HG03103 (cell line): Measurements from ENCODE around the gene METTL26.
A peak's percentile ranks its signal among the peaks of the same experiment; 100 is the strongest.

ENCODE experiments used
- ATAC-seq: cut with Tn5 transposase; IDR thresholded peaks from one replicate; pipeline ENCODE4 v1.9.1; 2021; ENCODE audit warnings: low read depth; ENCODE audit not compliant: unreplicated experiment

Gene METTL26

GRCh38 chr16:636206-637080 lies at the start of gene METTL26:
METTL26 (minus strand) TSS chr16:636305; CDS start chr16:636290, 15 bp downstream.
- peak; percentile 42 for ATAC-seq

GRCh38 chr16:684961-685696 lies 49.0 kb upstream of the METTL26 start:
- ATAC-seq = no peak

- peak; percentile 48 for ATAC-seq
Measured at GRCh38 chr16:684071-684794, 48.1 kb upstream of the METTL26 start, which contains the start of gene JMJD8. JMJD8 (minus strand) TSS chr16:684334; CDS start chr16:684319, 15 bp downstream.

- ATAC-seq = no peak
Measured at GRCh38 chr16:683396-684070, 47.4 kb upstream of the METTL26 start.

GRCh38 chr16:682493-683395 lies 46.6 kb upstream of the METTL26 start:
- no peak for ATAC-seq

GRCh38 chr16:681746-682427 lies 45.8 kb upstream of the METTL26 start:
- ATAC-seq = no peak

GRCh38 chr16:680967-681745 lies 45.1 kb upstream of the METTL26 start:
- ATAC-seq = no peak

GRCh38 chr16:680625-680945 lies 44.5 kb upstream of the METTL26 start:
- no peak for ATAC-seq

- ATAC-seq = no peak
Measured at GRCh38 chr16:679814-680624, 43.9 kb upstream of the METTL26 start, which contains the start of gene STUB1. STUB1 (plus strand) TSS chr16:680410; CDS start chr16:680526, 116 bp downstream.

- ATAC-seq = no peak
Measured at GRCh38 chr16:678858-679813, 43.0 kb upstream of the METTL26 start.

GRCh38 chr16:678209-678857 lies 42.2 kb upstream of the METTL26 start:
- no peak for ATAC-seq

GRCh38 chr16:677316-678190 lies 41.4 kb upstream of the METTL26 start:
- no peak for ATAC-seq

GRCh38 chr16:676913-677312 lies 40.8 kb upstream of the METTL26 start:
- no peak for ATAC-seq

GRCh38 chr16:676565-676902 lies 40.4 kb upstream of the METTL26 start:
- ATAC-seq = no peak
